Left lobe of liver (tissue), 2 donors: ENCODE results near the gene FGFBP3. TPM values are rescaled to one million over a fixed set of nuclear protein-coding genes. Genes with fewer than 3 reads are reported as not detected.
A peak's percentile ranks its signal among the peaks of the same experiment; 100 is the strongest.
"Not testable (repeated sequence)": the region's sequence is repeated elsewhere in the genome, so short reads cannot be mapped to it uniquely, and the experiment has no call there.

Experiments
- ATAC-seq: fragments of 200-7000 bp; cut with Tn5 transposase; one replicate; pipeline ENCODE4 v1.9.1; 2020; ENCODE audit warnings: mild to moderate bottlenecking, moderate library complexity
- DNase-seq: peaks from one replicate; pipeline ENCODE4 v3.0.0-alpha.2; 2020; ENCODE audit warnings: low spot score
- total RNA-seq: library from RNA; stranded (reverse); gene quantifications from one replicate; pipeline ENCODE4 v1.2.1, GENCODE V29; 2021
- donor health status: DM: no; HTN: no; CAD: no; lungs with moderate emphysema.
- donor health status: DM: no; HTN: yes; CAD: no.

FGFBP3 gene
- total RNA-seq, 1 donor from 2014 or later: 0.33 TPM

DNA sequence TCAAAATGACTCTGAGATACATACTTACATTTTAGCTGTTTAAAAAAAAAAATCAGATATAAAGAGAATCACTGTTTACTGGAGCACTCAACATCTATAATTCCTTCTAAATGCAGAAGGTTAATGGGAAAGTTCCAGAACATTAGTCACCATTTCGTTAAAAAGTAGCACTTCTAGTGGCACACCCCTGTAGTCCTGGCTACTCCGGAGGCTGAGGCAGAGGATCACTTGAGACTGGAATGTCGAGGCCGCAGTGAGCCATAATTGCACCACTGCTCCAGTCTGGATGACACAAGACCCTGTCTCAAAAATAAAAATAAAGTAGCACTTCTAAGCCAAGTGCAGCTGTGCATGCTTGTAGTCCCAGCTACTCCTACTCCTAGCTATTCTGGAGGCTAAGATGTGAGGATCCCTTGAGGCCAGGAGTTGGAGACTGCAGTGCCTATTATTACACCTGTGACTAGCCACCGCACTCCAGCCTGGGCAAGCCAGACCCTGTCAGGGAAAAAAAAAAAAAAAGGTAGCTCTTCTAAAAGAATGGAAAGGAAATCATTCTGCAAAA, 2.2 kb downstream of the FGFBP3 start:
- no peak for ATAC-seq
- DNase-seq: no peak

- ATAC-seq (peak; percentile 27), DNase-seq (no peak)
Observed at GRCh38 chr10:91901784-91902677, 7.3 kb downstream of the FGFBP3 start.

GRCh38 chr10:91897421-91897820, 11.9 kb downstream of the FGFBP3 start:
- ATAC-seq: no peak

GRCh38 chr10:91896212-91896756, 13.0 kb downstream of the FGFBP3 start:
- DNase-seq (no peak), ATAC-seq (no peak)

More at GRCh38 chr10:91897421-91897820, 11.9 kb downstream of the FGFBP3 start:
- no peak for DNase-seq

DNA sequence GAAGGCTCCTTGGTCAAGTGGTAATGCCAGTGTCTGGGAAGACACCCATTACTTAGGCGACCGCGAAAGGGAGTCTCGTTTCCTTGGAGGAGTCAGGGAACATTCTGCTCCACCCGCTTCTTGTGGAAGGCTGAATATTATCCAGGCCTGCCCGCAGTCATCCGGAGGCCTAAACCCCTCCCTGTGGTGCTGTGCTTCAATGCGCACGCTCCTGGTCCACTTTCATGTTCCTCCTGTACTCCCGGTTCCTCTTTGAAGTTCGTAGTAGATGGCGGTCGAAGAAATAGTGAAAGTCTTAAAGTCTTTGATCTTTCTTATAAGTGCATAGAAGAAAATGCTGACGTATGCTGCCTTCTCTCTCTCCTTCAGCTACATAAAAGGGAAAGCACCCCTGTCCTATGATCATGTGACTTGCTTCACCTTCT, 15.0 kb downstream of the FGFBP3 start:
- ATAC-seq, DNase-seq: not testable (repeated sequence)

- DNase-seq (no peak), ATAC-seq (no peak)
Observed at GRCh38 chr10:91893051-91893450, 16.2 kb downstream of the FGFBP3 start.

DNA sequence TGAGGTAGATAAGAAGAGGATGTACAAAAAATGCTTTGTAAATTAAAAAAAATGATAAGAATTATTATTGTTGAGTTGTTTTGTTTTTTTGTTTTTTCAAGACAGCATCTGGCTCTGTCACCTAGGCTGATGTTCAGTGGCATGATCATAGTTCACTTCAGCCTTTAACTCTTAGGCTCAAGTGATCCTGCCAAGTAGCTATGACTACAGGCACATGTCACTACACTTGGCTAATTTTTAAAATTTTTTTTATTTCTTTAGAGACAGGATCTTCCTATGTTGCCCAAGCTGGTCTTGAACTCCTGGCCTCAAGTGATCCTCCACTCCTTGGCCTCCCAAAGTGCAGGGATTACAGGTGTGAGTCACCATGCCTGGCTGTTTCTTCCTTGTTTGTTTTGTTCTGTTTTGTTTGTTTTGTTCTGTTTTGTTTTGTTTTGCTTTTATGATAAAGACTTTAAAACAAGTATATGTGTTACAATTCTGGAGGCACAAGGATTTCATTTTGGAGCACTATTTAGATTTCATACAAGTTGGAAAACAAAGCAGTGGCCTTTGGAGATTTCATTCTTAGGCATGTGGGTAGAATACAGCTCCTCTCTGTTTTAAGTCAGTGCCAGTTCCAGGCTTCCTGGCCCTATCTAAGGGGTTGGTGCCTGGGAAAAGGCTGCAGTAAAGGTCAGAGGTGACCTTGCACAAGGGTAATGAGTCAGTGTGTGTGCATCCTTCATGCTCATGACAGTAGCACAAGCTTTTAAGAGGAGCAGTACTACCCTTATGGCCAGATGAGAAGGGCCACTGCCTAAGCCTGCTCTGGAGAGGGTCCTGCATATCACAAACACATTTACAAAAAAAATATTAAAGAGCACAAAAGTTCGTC, 17.9 kb downstream of the FGFBP3 start:
- ATAC-seq: no peak
- DNase-seq: no peak

- ATAC-seq (peak; percentile 76), DNase-seq (no peak)
Observed at GRCh38 chr10:91887272-91888076, 21.8 kb downstream of the FGFBP3 start.

DNA sequence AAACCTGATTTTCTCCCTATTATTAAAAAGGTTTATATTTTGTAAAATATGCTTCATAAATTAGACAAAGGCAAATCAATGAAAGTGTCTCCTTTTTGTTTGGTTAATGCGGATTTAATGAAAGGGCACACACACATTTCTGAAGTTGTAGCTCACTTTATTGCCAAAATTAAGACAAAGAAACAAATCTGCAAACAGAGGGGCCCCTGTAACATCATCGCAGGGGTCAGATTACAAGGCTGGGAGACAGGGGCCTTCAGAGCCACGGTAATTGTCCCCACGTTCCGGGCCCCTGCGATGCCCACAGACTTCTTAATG, 22.4 kb downstream of the FGFBP3 start:
- ATAC-seq (no peak), DNase-seq (no peak)

DNA sequence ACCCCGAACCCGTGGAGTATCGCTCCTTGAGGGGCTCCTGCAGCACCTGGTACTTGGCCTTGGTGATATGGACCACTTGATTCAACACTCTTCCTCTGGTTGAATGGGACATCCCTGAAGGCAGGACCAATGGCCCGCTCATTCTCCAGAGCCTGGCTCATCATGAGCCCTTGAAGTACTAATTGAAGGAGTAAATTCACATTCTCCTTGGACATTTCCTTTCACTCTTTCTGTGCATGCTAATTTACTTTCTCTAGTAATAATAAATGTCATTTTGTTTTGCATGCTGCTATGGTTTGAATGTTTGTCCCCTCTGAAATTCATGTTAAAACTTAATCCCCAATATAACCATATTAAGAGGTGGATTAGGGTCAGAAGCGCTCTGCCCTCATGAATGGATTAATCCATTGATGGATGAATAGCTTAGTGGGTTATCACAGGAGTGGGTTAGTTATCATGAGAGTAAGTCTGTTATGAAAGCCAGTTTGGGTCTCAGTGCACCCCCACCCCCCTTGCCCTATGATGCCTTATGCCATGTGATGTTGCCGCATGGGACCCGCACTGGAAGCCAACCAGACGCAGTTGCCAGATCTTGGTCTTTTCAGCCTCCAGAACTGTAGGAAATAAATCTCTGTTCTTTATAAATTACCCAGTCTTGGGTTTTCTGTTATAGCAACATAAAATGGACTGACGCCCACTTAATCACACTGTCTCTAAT, 23.8 kb downstream of the FGFBP3 start:
- no peak for ATAC-seq
- no peak for DNase-seq

GRCh38 chr10:91884536-91884935, 24.8 kb downstream of the FGFBP3 start:
- DNase-seq (no peak), ATAC-seq (no peak)

GRCh38 chr10:91883549-91884444, 25.5 kb downstream of the FGFBP3 start:
- ATAC-seq (peak; percentile 83), DNase-seq (no peak)

GRCh38 chr10:91880310-91880709, 29.0 kb downstream of the FGFBP3 start:
- DNase-seq: no peak
- ATAC-seq: no peak

- no peak for DNase-seq
- no peak for ATAC-seq
Observed at GRCh38 chr10:91879515-91880170, 29.6 kb downstream of the FGFBP3 start.

GRCh38 chr10:91875779-91876178, 33.5 kb downstream of the FGFBP3 start:
- no peak for ATAC-seq
- DNase-seq: no peak

GRCh38 chr10:91875156-91875555, 34.1 kb downstream of the FGFBP3 start:
- DNase-seq: no peak
- ATAC-seq: no peak

GRCh38 chr10:91865562-91866081, 43.7 kb downstream of the FGFBP3 start:
- ATAC-seq: no peak
- DNase-seq: no peak

DNA sequence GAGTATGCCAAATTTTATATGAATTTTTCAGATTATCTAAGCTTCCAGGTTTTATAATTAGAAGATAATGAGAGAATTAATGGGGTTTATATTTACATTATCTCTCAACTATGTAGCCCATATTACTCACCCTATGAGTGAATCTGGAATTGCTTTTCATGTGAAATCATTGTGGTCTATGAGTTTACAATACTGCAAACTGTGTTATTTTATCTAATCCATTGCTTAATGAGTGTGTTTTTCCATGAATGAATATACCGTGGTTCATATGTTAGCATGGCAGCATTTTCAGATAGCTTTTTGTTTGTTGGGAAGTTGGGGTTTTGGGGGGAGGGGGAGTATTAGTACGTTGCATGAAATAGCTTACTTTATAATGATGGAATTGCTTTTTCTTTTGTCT, 44.5 kb downstream of the FGFBP3 start:
- DNase-seq (no peak), ATAC-seq (no peak)
